RWPE1 (cell line): ENCODE results near the gene NSUN4.

ENCODE experiments used
- CTCF ChIA-PET: fragments of 350-600 bp; sonication (Branson Sonifier 250); formaldehyde crosslinking; extraction: SDS; loops from one replicate; lab custom pipeline; 2021; lab: Yijun Ruan, JAX
- POLR2A ChIA-PET: fragments of 400-600 bp; formaldehyde crosslinking; extraction: SDS; loops from one replicate; lab custom pipeline; 2020; ENCODE audit warnings: antibody characterized with exemption; ENCODE audit not compliant: low non-redundant PET; lab: Yijun Ruan, JAX
- DNase-seq: peaks from one replicate; pipeline ENCODE4 v3.0.0; 2012; ENCODE audit warnings: low spot score
- H3K27ac ChIP-seq: fragments of 450-650 bp; 2 replicates; pipeline ENCODE4 v1.5.1; 2017
- TF ChIP-seq, protein P1 (sequence below): fragments of 450-650 bp; conservative IDR thresholded peaks from 2 replicates; pipeline ENCODE4 v1.5.1; 2017; ENCODE audit warnings: low read depth, mild to moderate bottlenecking

The NSUN4 gene

GRCh38 chr1:46368791-46369190 is 28.2 kb downstream of the NSUN4 start:
- TF ChIP-seq, protein P1, sequence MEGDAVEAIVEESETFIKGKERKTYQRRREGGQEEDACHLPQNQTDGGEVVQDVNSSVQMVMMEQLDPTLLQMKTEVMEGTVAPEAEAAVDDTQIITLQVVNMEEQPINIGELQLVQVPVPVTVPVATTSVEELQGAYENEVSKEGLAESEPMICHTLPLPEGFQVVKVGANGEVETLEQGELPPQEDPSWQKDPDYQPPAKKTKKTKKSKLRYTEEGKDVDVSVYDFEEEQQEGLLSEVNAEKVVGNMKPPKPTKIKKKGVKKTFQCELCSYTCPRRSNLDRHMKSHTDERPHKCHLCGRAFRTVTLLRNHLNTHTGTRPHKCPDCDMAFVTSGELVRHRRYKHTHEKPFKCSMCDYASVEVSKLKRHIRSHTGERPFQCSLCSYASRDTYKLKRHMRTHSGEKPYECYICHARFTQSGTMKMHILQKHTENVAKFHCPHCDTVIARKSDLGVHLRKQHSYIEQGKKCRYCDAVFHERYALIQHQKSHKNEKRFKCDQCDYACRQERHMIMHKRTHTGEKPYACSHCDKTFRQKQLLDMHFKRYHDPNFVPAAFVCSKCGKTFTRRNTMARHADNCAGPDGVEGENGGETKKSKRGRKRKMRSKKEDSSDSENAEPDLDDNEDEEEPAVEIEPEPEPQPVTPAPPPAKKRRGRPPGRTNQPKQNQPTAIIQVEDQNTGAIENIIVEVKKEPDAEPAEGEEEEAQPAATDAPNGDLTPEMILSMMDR, result no peak
- ChIA-PET POLR2A (no interaction called here), CTCF (no interaction called here)
- no peak overlapping the region for H3K27ac ChIP-seq
- no peak for DNase-seq

- DNase-seq, result no peak
- TF ChIP-seq, protein P1, result no peak
- no peak overlapping the region for H3K27ac ChIP-seq
- ChIA-PET POLR2A (no interaction called here), CTCF (no interaction called here)
Observed at GRCh38 chr1:46369542-46370213, 29.1 kb downstream of the NSUN4 start.

DNA sequence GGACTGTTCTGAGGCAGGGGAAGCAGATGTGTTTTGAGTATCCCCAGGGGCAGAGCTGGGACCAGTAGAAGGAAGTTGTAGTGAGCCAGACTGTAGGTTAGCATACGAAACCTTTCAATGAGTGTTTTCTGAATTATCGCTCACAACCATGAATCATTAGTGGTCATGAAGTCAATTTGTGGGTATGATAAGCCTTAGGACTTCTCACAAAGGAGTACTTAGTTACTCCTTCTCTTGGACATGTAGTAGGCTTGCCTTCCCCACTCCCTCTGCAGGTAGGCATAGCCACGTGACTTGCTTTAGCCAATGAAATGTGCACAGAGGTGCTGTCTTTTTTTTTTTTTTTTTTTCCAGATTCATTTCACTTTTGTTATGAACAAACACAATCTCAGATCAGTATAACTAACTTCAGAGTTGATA is 29.6 kb downstream of the NSUN4 start:
- POLR2A ChIA-PET, result no interaction called here
- TF ChIP-seq, protein P1, result no peak
- H3K27ac ChIP-seq, result no peak overlapping the region
- CTCF ChIA-PET, result no interaction called here
- peak; percentile 30 for DNase-seq

DNA sequence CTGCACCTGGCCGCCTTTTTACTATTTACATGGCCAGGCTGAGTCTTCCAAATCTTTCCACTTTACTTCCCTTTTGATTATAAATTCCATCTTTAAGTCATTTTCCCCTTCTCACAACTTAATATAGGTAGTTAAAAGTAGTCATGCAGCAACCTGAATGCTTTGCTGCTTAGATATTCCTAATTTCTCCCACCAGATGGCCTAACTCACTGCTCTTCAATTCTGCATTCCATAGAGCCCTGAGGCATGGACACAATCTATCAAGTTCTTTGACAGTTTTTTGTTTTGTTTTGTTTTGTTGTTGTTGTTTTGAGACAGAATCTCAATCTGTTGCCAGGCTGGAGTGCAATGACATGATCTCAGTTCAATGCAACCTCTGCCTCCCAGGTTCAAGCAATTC is 31.8 kb downstream of the NSUN4 start:
- CTCF ChIA-PET, result no interaction called here
- POLR2A ChIA-PET, result no interaction called here
- H3K27ac ChIP-seq, result no peak overlapping the region
- DNase-seq, result no peak
- TF ChIP-seq, protein P1, result no peak

- DNase-seq, result no peak
- no peak overlapping the region for H3K27ac ChIP-seq
- CTCF ChIA-PET, result interaction anchor here (0.6 kb wide), 1 partner anchor 29 kb away, joined by 3 read pairs; no protein-coding TSS in a partner anchor
- POLR2A ChIA-PET, result no interaction called here
- TF ChIP-seq, protein P1, result no peak
Observed at GRCh38 chr1:46379996-46380395, 39.4 kb downstream of the NSUN4 start.

DNA sequence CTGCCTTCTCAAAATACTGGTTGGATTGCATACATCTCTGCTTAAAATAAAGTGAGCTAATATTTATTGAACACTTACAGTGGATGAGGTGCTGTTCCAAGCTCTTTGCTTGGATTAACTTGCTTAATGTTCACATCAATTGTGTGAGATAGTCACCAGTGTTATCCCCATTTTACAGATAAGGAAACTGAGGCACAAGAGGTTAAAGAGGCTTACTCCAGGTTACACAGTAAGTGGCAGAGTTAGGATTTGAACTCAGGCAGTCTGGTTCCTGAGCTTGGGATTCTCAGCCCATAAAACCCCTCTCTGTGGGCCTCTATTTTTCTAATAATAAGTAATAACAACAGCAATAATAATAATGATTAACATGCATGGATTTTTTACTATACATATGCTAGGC is 39.9 kb downstream of the NSUN4 start:
- ChIA-PET CTCF (interaction anchor here (0.5 to 0.6 kb wide), 2 partner anchors 28 to 1346 kb away, joined by 3 read pairs; no protein-coding TSS in a partner anchor), POLR2A (no interaction called here)
- TF ChIP-seq, protein P1, result no peak
- H3K27ac ChIP-seq, result no peak overlapping the region
- DNase-seq, result no peak
